Activated CD4-positive, alpha-beta T cell treated with anti-CD3 and anti-CD28 coated beads, Interleukin-2, amount 10 ng/mL, durations not matched to agents 24 days and 14 days (primary cell): ENCODE results near the gene SCGB1D1. TPM values are rescaled to one million over a fixed set of nuclear protein-coding genes. Genes with fewer than 3 reads are reported as not detected.
"Not testable (repeated sequence)": the region's sequence is repeated elsewhere in the genome, so short reads cannot be mapped to it uniquely, and the experiment has no call there.

Experiments used
- DNase-seq: peaks from one replicate; pipeline ENCODE4 v3.0.0; 2022
- H3K27ac Mint-ChIP-seq: one replicate; pipeline ENCODE4 v1.8.0; 2022; ENCODE audit warnings: mild to moderate bottlenecking, mixed read lengths
- H3K27me3 Mint-ChIP-seq: one replicate; pipeline ENCODE4 v1.8.0; 2022; ENCODE audit warnings: mixed read lengths
- H3K36me3 Mint-ChIP-seq: one replicate; pipeline ENCODE4 v1.8.0; 2022; ENCODE audit warnings: low read depth, mild to moderate bottlenecking, mixed read lengths
- H3K4me1 Mint-ChIP-seq: one replicate; pipeline ENCODE4 v1.8.0; 2021; ENCODE audit warnings: mixed read lengths
- H3K4me3 Mint-ChIP-seq: one replicate; pipeline ENCODE4 v1.8.0; 2022; ENCODE audit warnings: mild to moderate bottlenecking, moderate library complexity, mixed read lengths
- H3K9me3 Mint-ChIP-seq: one replicate; pipeline ENCODE4 v1.8.0; 2021; ENCODE audit warnings: mixed read lengths
- intact Hi-C: fragments of 100-400 bp; cut with micrococcal nuclease; formaldehyde crosslinking; loops from one replicate; pipeline ENCODE4 v1.15.1; 2023
- total RNA-seq: library from RNA; stranded (reverse); gene quantifications from 2 replicates; pipeline ENCODE4 v1.2.3, GENCODE V29; 2022

Gene SCGB1D1
- total RNA-seq, 1 donor from 2014 or later = not detected

DNA sequence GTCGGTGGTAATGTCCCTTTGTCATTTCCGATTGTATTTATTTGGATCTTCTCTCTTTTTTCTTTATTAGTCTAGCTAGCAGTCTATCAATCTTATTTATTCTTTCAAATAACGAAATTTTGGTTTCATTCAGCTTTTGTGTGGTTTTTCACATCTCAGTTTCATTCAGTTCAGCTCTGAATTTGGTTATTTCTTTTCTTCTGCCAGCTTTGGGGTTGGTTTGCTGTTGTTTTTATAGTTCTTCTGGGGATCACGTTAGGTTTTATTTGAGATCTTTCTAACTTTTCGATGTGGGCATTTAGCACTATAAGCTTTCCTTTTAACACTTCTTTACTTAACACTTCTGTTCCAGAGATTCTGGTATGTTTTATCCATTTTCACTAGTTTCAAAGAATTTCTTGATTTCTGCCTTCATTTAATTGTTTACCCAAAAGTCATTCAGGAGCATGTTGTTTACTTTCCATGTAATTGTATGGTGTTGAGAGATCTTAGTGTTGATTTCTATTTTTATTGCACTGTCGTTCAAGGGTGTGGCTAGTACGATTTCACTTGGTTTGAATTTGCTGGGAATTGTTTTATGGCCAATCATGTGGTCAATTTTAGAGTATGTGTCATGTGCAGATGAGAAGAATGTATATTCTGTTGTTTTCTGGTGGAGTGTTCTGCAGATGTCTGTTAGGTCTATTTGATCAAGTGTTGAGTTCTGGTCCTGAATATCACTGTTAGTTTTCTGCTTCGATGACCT lies 7.7 kb upstream of the SCGB1D1 start:
- no peak overlapping the region for H3K27ac Mint-ChIP-seq
- H3K36me3 Mint-ChIP-seq = no peaks in the 10 kb centered on the region
- intact Hi-C loops = no loop called here
- peaks cover 16% of the 10 kb centered on the region for H3K27me3 Mint-ChIP-seq
- H3K4me3 Mint-ChIP-seq = no peak overlapping the region
- H3K4me1 Mint-ChIP-seq = no peaks in the 10 kb centered on the region
- no peak for DNase-seq
- no peaks in the 10 kb centered on the region for H3K9me3 Mint-ChIP-seq

DNA sequence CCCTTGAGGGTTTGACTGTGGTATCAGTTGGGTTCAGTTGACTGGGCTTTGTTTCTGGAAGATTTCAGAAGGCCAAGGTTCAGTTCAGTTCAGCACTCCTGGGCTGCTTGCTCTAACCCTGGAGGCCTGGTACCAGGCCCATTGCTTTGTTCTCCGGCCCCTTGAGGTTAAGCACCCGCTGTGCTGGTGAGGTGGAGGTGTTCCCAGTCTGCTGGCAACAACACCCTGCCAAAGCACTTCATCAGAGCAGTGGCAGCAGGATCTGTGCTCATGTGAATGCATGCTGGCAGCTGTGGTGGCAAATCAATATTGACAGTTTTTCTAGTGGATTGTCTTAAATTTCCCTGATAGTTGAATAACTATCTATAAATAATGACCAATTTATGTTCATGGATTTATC lies 3.8 kb upstream of the SCGB1D1 start:
- H3K36me3 Mint-ChIP-seq = no peaks in the 10 kb centered on the region
- no peaks in the 10 kb centered on the region for H3K4me1 Mint-ChIP-seq
- no peak overlapping the region for H3K27ac Mint-ChIP-seq
- H3K9me3 Mint-ChIP-seq = no peaks in the 10 kb centered on the region
- DNase-seq = no peak
- peaks cover 17% of the 10 kb centered on the region for H3K27me3 Mint-ChIP-seq
- intact Hi-C loops = no loop called here
- no peak overlapping the region for H3K4me3 Mint-ChIP-seq

DNA sequence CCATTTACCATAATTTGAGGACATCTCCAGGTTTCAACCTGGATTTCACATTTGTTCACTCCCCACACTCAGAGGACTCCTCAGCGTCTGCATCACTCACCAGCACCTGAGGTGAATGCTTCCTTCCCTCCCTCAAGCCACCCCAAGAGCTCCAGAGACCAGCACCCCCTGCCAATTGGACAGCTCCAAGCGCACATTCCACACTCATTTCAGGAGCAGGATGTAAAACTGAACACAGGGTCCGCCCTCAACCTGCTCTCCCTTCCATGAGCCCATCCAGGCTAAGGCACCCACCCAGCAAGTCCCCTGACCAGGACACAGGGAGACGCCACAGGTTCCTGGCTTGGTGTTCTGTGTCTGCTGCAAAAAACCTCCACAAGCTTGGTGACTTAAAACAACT lies 3.9 kb downstream of the SCGB1D1 start:
- peaks cover 26% of the 10 kb centered on the region for H3K27me3 Mint-ChIP-seq
- no peaks in the 10 kb centered on the region for H3K9me3 Mint-ChIP-seq
- no peaks in the 10 kb centered on the region for H3K36me3 Mint-ChIP-seq
- no peak overlapping the region for H3K4me3 Mint-ChIP-seq
- no peak for DNase-seq
- intact Hi-C loops = no loop called here
- no peaks in the 10 kb centered on the region for H3K4me1 Mint-ChIP-seq
- no peak overlapping the region for H3K27ac Mint-ChIP-seq

DNA sequence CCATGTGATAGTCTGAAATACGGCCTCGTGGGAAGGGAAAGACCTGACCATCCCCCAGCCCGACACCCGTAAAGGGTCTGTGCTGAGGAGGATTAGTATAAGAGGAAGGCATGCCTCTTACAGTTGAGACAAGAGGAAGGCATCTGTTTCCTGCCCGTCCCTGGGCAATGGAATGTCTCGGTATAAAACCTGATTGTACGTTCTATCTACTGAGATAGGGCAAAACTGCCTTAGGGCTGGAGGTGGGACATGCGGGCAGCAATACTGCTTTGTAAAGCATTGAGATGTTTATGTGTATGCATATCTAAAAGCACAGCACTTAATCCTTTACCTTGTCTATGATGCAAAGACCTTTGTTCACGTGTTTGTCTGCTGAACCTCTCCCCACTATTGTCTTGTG lies 5.0 kb downstream of the SCGB1D1 start:
- H3K4me3 Mint-ChIP-seq, H3K9me3 Mint-ChIP-seq, H3K27ac Mint-ChIP-seq, DNase-seq, H3K36me3 Mint-ChIP-seq, intact Hi-C loops, H3K4me1 Mint-ChIP-seq: not testable (repeated sequence)
- H3K27me3 Mint-ChIP-seq = peaks cover 27% of the 10 kb centered on the region

DNA sequence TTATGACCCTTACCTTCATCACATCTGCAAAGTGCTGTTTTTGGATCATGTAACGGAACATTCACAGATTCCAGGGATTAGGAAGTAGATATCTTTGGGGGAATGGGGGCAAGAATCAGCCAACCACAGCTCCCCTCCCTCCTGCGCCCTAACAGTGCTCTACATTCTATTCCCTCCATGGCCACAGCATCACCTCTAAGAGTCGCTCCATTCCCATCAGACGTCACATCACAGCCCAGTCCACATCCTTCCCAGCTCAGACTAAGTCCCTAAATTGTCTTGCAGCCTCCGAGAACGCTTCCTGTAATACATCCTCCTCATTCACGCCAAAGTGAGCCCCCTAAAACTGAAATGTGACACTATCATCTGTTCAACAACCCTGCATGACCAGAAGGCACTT lies 5.9 kb downstream of the SCGB1D1 start:
- DNase-seq = no peak
- Mint-ChIP-seq H3K4me3 (no peak overlapping the region), H3K9me3 (no peaks in the 10 kb centered on the region), H3K4me1 (no peaks in the 10 kb centered on the region), H3K27ac (no peak overlapping the region), H3K36me3 (no peaks in the 10 kb centered on the region), H3K27me3 (peaks cover 34% of the 10 kb centered on the region)
- intact Hi-C loops = no loop called here

DNA sequence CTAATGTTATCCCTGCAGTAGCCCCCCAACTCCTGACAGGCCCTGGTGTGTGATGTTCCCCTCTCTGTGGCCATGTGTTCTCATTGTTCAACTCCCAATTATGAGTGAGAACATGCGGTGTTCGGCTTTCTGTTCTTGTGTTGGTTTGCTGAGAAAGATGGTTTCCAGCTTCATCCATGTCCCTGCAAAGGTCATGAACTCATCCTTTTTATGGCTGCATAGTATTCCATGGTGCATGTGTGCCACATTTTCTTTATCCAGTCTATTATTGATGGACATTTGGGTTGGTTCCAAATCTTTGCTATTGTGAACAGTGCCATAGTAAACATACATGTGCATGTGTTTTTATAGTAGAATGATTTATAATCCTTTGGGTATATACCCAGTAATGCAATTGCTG lies 7.4 kb downstream of the SCGB1D1 start:
- H3K36me3 Mint-ChIP-seq, H3K4me3 Mint-ChIP-seq, H3K4me1 Mint-ChIP-seq, DNase-seq, H3K9me3 Mint-ChIP-seq, intact Hi-C loops, H3K27ac Mint-ChIP-seq: not testable (repeated sequence)
- peaks cover 40% of the 10 kb centered on the region for H3K27me3 Mint-ChIP-seq

DNA sequence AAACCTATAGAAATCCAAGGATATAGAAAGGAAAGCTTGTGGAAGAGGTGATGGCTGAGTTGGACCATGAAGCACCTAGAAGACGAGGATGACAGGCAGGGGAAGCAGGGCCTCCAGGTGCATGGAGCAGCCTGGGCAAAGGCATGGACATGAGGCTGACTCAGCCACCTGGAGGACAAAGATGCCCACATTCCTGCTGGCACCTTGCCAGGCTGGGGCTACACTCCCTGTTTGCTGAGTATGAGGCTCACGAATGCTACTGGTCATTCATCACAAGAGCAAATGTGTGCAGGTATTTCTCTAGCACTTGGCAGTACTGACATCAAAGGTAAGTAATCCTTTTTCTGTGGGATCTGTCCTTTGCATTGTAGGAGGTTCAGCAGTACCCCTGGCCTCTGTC lies 11.4 kb downstream of the SCGB1D1 start:
- Mint-ChIP-seq H3K27ac (no peak overlapping the region), H3K36me3 (no peaks in the 10 kb centered on the region), H3K4me1 (peaks cover 2% of the 10 kb centered on the region), H3K4me3 (no peak overlapping the region), H3K27me3 (peaks cover 24% of the 10 kb centered on the region), H3K9me3 (no peaks in the 10 kb centered on the region)
- DNase-seq = no peak
- intact Hi-C loops = loop anchor here (10.0 kb wide), 1 partner anchor 307 kb away; the partner anchor contains the start of gene FADS3

DNA sequence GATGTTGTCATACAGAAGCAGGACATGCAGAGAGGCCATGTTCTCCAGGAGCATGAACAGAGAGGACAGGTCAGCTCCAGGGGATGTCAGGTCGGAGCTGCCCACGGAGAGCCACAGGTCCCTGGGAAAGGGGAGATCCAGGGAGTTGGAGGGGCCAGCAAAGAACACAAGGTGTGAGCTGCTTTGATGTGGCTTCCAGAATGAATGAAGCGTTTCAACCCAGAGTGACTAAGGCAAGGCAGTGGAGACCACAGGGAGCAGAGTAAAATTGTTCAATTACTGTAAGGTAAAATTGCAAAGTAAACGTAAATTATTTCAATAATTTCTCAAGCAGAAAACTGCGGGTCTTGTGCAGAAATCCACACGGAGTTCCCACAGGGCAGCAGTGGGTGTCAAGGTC lies 12.9 kb downstream of the SCGB1D1 start:
- intact Hi-C loops = loop anchor here (10.0 kb wide), 1 partner anchor 308 kb away; the partner anchor contains the start of gene FADS3
- Mint-ChIP-seq H3K9me3 (no peaks in the 10 kb centered on the region), H3K27ac (no peak overlapping the region), H3K4me1 (peaks cover 2% of the 10 kb centered on the region), H3K36me3 (no peaks in the 10 kb centered on the region), H3K4me3 (no peak overlapping the region), H3K27me3 (peaks cover 24% of the 10 kb centered on the region)
- DNase-seq = no peak

DNA sequence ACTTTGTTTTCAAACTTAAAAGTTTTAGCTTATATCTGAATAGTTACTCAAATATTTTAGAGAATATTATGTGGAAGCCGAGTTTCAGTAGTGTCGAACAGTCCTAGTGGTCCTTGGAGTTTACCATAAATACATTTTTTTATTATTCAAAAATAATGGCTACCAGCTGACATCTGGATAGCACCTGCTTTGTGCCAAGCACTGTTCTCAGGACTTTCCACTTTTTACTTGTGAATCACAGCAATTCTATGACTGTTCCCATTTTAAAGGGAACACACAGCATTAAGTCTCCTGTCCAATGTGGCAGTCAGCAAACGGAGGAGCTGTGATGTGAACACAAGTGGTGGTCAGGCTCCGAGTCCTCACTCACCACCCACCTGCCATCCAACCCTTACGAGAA lies 14.4 kb downstream of the SCGB1D1 start:
- Mint-ChIP-seq H3K36me3 (no peaks in the 10 kb centered on the region), H3K9me3 (no peaks in the 10 kb centered on the region), H3K4me3 (no peak overlapping the region), H3K4me1 (peaks cover 2% of the 10 kb centered on the region), H3K27ac (no peak overlapping the region), H3K27me3 (peaks cover 22% of the 10 kb centered on the region)
- intact Hi-C loops = loop anchor here (10.0 kb wide), 1 partner anchor 310 kb away; the partner anchor contains the start of gene FADS3
- no peak for DNase-seq

DNA sequence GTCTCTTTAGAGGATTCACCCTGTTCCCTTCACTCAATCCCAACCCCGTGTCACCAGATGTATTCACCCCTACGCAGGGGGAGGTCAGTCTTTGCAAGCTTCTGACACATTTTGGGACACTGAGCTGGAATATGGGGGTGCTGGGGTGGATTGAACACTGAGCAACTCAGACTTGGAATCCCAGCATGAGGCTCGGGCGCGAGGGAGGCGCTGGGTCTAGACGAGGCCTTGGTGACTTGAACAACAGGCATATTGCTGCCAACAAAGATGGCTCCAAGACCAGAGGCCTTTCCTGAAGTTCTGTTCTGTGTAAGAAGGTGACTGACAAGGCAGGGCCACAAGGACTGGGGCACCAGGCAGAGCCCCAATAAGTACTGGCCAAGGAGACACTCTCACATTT lies 15.4 kb downstream of the SCGB1D1 start:
- Mint-ChIP-seq H3K9me3 (no peaks in the 10 kb centered on the region), H3K4me1 (peaks cover 2% of the 10 kb centered on the region), H3K36me3 (no peaks in the 10 kb centered on the region), H3K27ac (no peak overlapping the region), H3K4me3 (no peak overlapping the region), H3K27me3 (peaks cover 15% of the 10 kb centered on the region)
- no peak for DNase-seq
- intact Hi-C loops = loop anchor here (10.0 kb wide), 1 partner anchor 311 kb away; the partner anchor contains the start of gene FADS3

GRCh38 chr11:62206276-62207066 lies 16.5 kb downstream of the SCGB1D1 start:
- intact Hi-C loops = loop anchor here (10.0 kb wide), 1 partner anchor 312 kb away; the partner anchor contains the start of gene FADS3
- not testable (repeated sequence) for H3K4me3 Mint-ChIP-seq, H3K27me3 Mint-ChIP-seq, H3K4me1 Mint-ChIP-seq, H3K36me3 Mint-ChIP-seq, H3K9me3 Mint-ChIP-seq, DNase-seq, H3K27ac Mint-ChIP-seq

- intact Hi-C loops = loop anchor here (2.0 to 10.0 kb wide), 2 partner anchors 38 to 314 kb away; partner anchors contain the start of gene FADS3
- Mint-ChIP-seq H3K27ac (no peak overlapping the region), H3K27me3 (no peaks in the 10 kb centered on the region), H3K4me1 (no peaks in the 10 kb centered on the region), H3K36me3 (no peaks in the 10 kb centered on the region), H3K9me3 (no peaks in the 10 kb centered on the region), H3K4me3 (no peak overlapping the region)
- DNase-seq = no peak
Observed at GRCh38 chr11:62208785-62209144, 18.7 kb downstream of the SCGB1D1 start.

DNA sequence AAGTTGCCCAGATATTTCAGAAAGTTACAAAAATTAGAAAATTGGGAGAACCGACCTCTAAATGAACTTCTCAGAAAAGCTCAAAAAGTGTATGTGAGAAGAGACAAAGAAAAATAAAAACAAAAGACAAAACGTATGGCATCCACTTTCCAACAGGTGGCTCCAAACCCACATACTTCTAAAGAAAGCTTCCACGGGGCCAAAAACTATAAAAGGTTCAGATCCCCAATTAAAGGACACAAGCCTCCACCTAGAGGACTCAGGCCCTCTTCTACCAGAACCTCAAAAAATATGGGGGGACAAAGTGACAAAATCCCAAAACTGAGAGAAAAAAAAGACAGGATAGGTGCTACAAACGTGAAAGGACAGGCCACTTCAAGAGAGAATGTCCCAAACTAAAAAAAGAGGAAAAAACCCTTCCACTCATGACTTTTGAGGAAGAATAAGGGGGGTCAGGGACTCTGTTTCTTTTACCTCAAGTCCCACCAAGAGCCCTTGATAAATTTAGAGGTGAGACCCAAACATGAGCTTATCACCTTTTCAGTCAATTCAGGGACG lies 27.3 kb downstream of the SCGB1D1 start:
- H3K4me1 Mint-ChIP-seq = no peaks in the 10 kb centered on the region
- peaks cover 4% of the 10 kb centered on the region for H3K9me3 Mint-ChIP-seq
- H3K27ac Mint-ChIP-seq = no peak overlapping the region
- peaks cover 26% of the 10 kb centered on the region for H3K27me3 Mint-ChIP-seq
- no peak overlapping the region for H3K4me3 Mint-ChIP-seq
- DNase-seq = no peak
- intact Hi-C loops = loop anchor here (5.0 kb wide), 1 partner anchor 95 kb away; no protein-coding TSS in a partner anchor
- peaks cover 1% of the 10 kb centered on the region for H3K36me3 Mint-ChIP-seq

DNA sequence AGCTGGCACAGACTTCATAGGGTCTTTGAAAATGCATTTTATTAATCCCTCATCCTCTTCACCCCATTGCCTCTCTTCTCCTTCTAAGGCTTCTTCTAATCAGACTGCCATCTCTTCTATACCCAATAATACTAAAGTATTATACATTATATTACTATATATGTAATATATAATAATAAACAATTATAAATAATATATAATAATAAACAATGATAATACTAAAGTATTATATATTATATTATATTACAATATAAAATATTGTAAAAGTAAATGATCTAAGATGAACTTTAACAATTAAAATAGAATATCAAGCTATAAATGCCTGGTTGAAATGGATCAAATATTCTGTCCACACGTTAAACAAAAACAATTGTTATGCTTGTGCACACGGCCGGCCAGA lies 31.5 kb downstream of the SCGB1D1 start:
- Mint-ChIP-seq H3K27me3 (peaks cover 21% of the 10 kb centered on the region), H3K27ac (no peak overlapping the region), H3K36me3 (peaks cover 4% of the 10 kb centered on the region), H3K4me3 (no peak overlapping the region), H3K9me3 (peaks cover 17% of the 10 kb centered on the region), H3K4me1 (no peaks in the 10 kb centered on the region)
- intact Hi-C loops = no loop called here
- DNase-seq = no peak
